OCI-LY1 (cell line): ENCODE measurements around the gene LBHD2.
"Not testable (repeated sequence)": the region's sequence is repeated elsewhere in the genome, so short reads cannot be mapped to it uniquely, and the experiment has no call there.

Source experiments
- H2AFZ ChIP-seq: fragments of 200-600 bp; sonication (generic), shearing (Covaris generic); 2 replicates; pipeline ENCODE4 v1.6.0; 2014; ENCODE audit warnings: antibody characterized with exemption, mild to moderate bottlenecking, low read length
- H3F3A ChIP-seq: fragments of 200-600 bp; sonication (generic), shearing (Covaris generic); 2 replicates; pipeline ENCODE4 v1.6.0; 2014; ENCODE audit warnings: mild to moderate bottlenecking, antibody characterized with exemption, low read length, moderate library complexity; ENCODE audit not compliant: insufficient read depth
- H3K27ac ChIP-seq: fragments of 200-600 bp; sonication (generic); 2 replicates; pipeline ENCODE4 v1.5.1; 2014; ENCODE audit warnings: low read length, mixed run types, mild to moderate bottlenecking, low read depth; ENCODE audit not compliant: poor library complexity, severe bottlenecking
- H3K27me3 ChIP-seq: fragments of 200-600 bp; sonication (generic); 2 replicates; pipeline ENCODE4 v1.6.0; 2014; ENCODE audit warnings: antibody characterized with exemption, mild to moderate bottlenecking, low read length, moderate library complexity; ENCODE audit not compliant: insufficient read depth
- H3K36me3 ChIP-seq: fragments of 200-600 bp; sonication (generic); 2 replicates; pipeline ENCODE4 v1.6.1; 2014; ENCODE audit warnings: mild to moderate bottlenecking, antibody characterized with exemption, low read length, moderate library complexity, mixed read lengths; ENCODE audit not compliant: insufficient read depth
- H3K4me1 ChIP-seq: fragments of 200-600 bp; sonication (generic); 2 replicates; pipeline ENCODE4 v1.5.1; 2014; ENCODE audit warnings: mild to moderate bottlenecking, low read length, moderate library complexity; ENCODE audit not compliant: insufficient read depth, severe bottlenecking
- H3K4me2 ChIP-seq: fragments of 200-600 bp; sonication (generic), shearing (Covaris generic); 2 replicates; pipeline ENCODE4 v1.6.1; 2014; ENCODE audit warnings: low read length
- H3K4me3 ChIP-seq: fragments of 200-600 bp; sonication (generic); 2 replicates; pipeline ENCODE4 v1.5.1; 2014; ENCODE audit warnings: low read length, low read depth, mild to moderate bottlenecking, mixed read lengths; ENCODE audit not compliant: poor library complexity, severe bottlenecking
- H3K79me2 ChIP-seq: fragments of 200-600 bp; shearing (Covaris generic); 2 replicates; pipeline ENCODE4 v1.6.1; 2016; ENCODE audit warnings: mixed run types, low read length, mixed read lengths; ENCODE audit not compliant: insufficient read depth
- H3K9ac ChIP-seq: fragments of 200-600 bp; sonication (generic), shearing (Covaris generic); 2 replicates; pipeline ENCODE4 v1.6.1; 2014; ENCODE audit warnings: mild to moderate bottlenecking, low read length, mixed read lengths
- H3K9me2 ChIP-seq: fragments of 200-600 bp; sonication (generic), shearing (Covaris generic); 2 replicates; pipeline ENCODE4 v1.6.1; 2014; ENCODE audit warnings: low read depth, mild to moderate bottlenecking, low read length, mixed read lengths
- H3K9me3 ChIP-seq: fragments of 200-600 bp; shearing (Covaris generic); 2 replicates; pipeline ENCODE4 v1.6.1; 2014; ENCODE audit warnings: low read length, mixed read lengths
- H4K20me1 ChIP-seq: fragments of 200-600 bp; sonication (generic), shearing (Covaris generic); 2 replicates; pipeline ENCODE4 v1.6.0; 2016; ENCODE audit warnings: mild to moderate bottlenecking, low read length; ENCODE audit not compliant: insufficient read depth
- CTCF ChIP-seq: fragments of 200-600 bp; sonication (generic), shearing (Covaris generic); IDR thresholded peaks from 2 replicates; pipeline ENCODE4 v1.5.1; 2017; ENCODE audit warnings: mild to moderate bottlenecking, antibody characterized with exemption, low read length, moderate library complexity, mixed read lengths
- EZH2 ChIP-seq: fragments of 200-600 bp; sonication (generic), shearing (Covaris generic); IDR thresholded peaks from 2 replicates; pipeline ENCODE4 v1.8.0; 2017; ENCODE audit warnings: borderline replicate concordance, mixed run types, mild to moderate bottlenecking, antibody characterized with exemption, low read length, moderate library complexity, mixed read lengths

The LBHD2 gene

GRCh38 chr14:103045371-103045869, 38.6 kb upstream of the LBHD2 start:
- H3K9me2 ChIP-seq = no peaks in the 10 kb centered on the region
- H3F3A ChIP-seq = no peaks in the 10 kb centered on the region
- no peaks in the 10 kb centered on the region for H3K79me2 ChIP-seq
- TF ChIP-seq EZH2 = no peak
- TF ChIP-seq CTCF = no peak
- H3K4me1 ChIP-seq = peaks cover 8% of the 10 kb centered on the region
- no peak overlapping the region for H3K9ac ChIP-seq
- H4K20me1 ChIP-seq = no peaks in the 10 kb centered on the region
- H2AFZ ChIP-seq = no peak overlapping the region
- no peak overlapping the region for H3K4me2 ChIP-seq
- peaks cover 15% of the 10 kb centered on the region for H3K9me3 ChIP-seq
- H3K4me3 ChIP-seq = no peak overlapping the region
- H3K27ac ChIP-seq = no peak overlapping the region
- H3K27me3 ChIP-seq = no peaks in the 10 kb centered on the region; the same call in 1 of the 2 replicates
- H3K36me3 ChIP-seq = peaks cover 12% of the 10 kb centered on the region

GRCh38 chr14:103047453-103047852, 36.6 kb upstream of the LBHD2 start:
- H3K79me2 ChIP-seq, H4K20me1 ChIP-seq: not testable (repeated sequence)

GRCh38 chr14:103050935-103051334, 33.1 kb upstream of the LBHD2 start:
- no peaks in the 10 kb centered on the region for H3K4me1 ChIP-seq
- H3F3A ChIP-seq = no peaks in the 10 kb centered on the region
- H3K27me3 ChIP-seq = no peaks in the 10 kb centered on the region
- H3K9ac ChIP-seq = no peak overlapping the region
- H3K9me3 ChIP-seq = no peaks in the 10 kb centered on the region
- H3K36me3 ChIP-seq = no peaks in the 10 kb centered on the region
- no peaks in the 10 kb centered on the region for H3K9me2 ChIP-seq
- H2AFZ ChIP-seq = no peak overlapping the region
- TF ChIP-seq EZH2 (no peak), CTCF (no peak)
- no peak overlapping the region for H3K27ac ChIP-seq
- H4K20me1 ChIP-seq = no peaks in the 10 kb centered on the region
- H3K4me3 ChIP-seq = no peak overlapping the region
- no peaks in the 10 kb centered on the region for H3K79me2 ChIP-seq
- no peak overlapping the region for H3K4me2 ChIP-seq

More at GRCh38 chr14:103047453-103047852, 36.6 kb upstream of the LBHD2 start:
- not testable (repeated sequence) for H3K4me2 ChIP-seq, H3K4me3 ChIP-seq, H3K4me1 ChIP-seq, H3K27me3 ChIP-seq, H3K9ac ChIP-seq, H3K9me2 ChIP-seq, H2AFZ ChIP-seq, H3K9me3 ChIP-seq, H3K27ac ChIP-seq, H3K36me3 ChIP-seq, H3F3A ChIP-seq

- no peak overlapping the region for H3K4me2 ChIP-seq
- H3K27me3 ChIP-seq = no peaks in the 10 kb centered on the region
- H3K9me3 ChIP-seq = no peaks in the 10 kb centered on the region
- TF ChIP-seq EZH2 = no peak
- no peak for TF ChIP-seq CTCF
- H3K9ac ChIP-seq = no peak overlapping the region
- H4K20me1 ChIP-seq = no peaks in the 10 kb centered on the region
- H3K9me2 ChIP-seq = no peaks in the 10 kb centered on the region
- H3K36me3 ChIP-seq = no peaks in the 10 kb centered on the region
- H3K27ac ChIP-seq = no peak overlapping the region
- H2AFZ ChIP-seq = no peak overlapping the region
- H3K79me2 ChIP-seq = no peaks in the 10 kb centered on the region
- H3K4me1 ChIP-seq = no peaks in the 10 kb centered on the region
- H3F3A ChIP-seq = no peaks in the 10 kb centered on the region
- H3K4me3 ChIP-seq = no peak overlapping the region
These were observed 31.6 kb upstream of the LBHD2 start for GRCh38 chr14:103052407-103052806.
